ENCODE measurements around the gene CYFIP1. TPM values are rescaled to one million over a fixed set of nuclear protein-coding genes. Genes with fewer than 3 reads are reported as not detected.
"Not testable (repeated sequence)": the region's sequence is repeated elsewhere in the genome, so short reads cannot be mapped to it uniquely, and the experiment has no call there.

The CYFIP1 gene
- polyA plus RNA-seq, 1 donor from 2014 or later = 9.3 TPM

DNA sequence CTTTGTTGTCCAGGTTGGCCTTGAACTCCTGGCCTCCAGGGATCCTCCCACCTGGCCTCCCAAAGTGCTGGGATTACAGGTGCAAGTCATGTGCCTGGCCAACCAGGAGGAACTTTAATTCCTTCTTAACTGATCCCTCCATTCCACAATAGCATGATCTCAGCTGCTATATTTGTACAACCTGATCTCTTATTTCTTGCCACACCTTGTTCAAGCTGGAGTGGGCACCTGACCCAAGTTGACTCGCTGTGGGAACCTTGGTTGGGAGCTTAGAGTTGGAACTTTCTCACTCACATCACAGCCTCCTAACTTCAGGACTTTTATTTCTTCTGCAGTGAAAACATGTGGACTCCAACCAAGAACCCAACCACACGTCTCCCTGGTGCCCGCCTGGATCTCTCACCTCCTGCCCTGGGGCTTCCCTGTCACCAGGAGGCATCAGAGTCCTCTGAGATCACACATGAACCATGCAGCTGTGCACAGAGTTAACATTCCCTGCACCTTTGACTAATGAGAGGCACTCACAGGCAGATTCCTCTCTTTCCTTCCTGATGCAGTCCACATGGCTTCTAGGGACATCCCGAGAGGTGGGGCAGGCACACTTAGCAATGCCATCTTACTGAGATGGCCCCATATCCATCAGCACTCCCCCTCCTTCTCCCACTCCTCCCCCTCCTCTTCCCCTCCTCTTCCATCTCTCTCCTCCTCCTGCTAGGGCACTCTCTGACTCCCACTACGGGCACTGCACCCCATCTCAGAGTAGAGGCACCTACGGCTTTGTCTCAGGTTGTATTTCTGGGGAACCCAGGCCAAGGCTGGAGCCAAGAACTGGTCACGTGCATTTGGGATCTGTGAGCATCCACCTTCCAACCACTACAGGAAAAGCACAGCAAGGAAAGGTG is 9.7 kb upstream of the CYFIP1 start:
- TF ChIP-seq EZH2 (IDR thresholded peaks at IDR 0.05; ENCODE audit: borderline replicate concordance, insufficient read depth, low read length, poor library complexity, severe bottlenecking) = no peak
- TF ChIP-seq, protein P1, sequence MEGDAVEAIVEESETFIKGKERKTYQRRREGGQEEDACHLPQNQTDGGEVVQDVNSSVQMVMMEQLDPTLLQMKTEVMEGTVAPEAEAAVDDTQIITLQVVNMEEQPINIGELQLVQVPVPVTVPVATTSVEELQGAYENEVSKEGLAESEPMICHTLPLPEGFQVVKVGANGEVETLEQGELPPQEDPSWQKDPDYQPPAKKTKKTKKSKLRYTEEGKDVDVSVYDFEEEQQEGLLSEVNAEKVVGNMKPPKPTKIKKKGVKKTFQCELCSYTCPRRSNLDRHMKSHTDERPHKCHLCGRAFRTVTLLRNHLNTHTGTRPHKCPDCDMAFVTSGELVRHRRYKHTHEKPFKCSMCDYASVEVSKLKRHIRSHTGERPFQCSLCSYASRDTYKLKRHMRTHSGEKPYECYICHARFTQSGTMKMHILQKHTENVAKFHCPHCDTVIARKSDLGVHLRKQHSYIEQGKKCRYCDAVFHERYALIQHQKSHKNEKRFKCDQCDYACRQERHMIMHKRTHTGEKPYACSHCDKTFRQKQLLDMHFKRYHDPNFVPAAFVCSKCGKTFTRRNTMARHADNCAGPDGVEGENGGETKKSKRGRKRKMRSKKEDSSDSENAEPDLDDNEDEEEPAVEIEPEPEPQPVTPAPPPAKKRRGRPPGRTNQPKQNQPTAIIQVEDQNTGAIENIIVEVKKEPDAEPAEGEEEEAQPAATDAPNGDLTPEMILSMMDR (IDR thresholded peaks at IDR 0.05; ENCODE audit: poor library complexity, severe bottlenecking) = no peak
- TF ChIP-seq TAF1 (IDR thresholded peaks at IDR 0.05; ENCODE audit: low read depth) = no peak
- TF ChIP-seq, protein P2, sequence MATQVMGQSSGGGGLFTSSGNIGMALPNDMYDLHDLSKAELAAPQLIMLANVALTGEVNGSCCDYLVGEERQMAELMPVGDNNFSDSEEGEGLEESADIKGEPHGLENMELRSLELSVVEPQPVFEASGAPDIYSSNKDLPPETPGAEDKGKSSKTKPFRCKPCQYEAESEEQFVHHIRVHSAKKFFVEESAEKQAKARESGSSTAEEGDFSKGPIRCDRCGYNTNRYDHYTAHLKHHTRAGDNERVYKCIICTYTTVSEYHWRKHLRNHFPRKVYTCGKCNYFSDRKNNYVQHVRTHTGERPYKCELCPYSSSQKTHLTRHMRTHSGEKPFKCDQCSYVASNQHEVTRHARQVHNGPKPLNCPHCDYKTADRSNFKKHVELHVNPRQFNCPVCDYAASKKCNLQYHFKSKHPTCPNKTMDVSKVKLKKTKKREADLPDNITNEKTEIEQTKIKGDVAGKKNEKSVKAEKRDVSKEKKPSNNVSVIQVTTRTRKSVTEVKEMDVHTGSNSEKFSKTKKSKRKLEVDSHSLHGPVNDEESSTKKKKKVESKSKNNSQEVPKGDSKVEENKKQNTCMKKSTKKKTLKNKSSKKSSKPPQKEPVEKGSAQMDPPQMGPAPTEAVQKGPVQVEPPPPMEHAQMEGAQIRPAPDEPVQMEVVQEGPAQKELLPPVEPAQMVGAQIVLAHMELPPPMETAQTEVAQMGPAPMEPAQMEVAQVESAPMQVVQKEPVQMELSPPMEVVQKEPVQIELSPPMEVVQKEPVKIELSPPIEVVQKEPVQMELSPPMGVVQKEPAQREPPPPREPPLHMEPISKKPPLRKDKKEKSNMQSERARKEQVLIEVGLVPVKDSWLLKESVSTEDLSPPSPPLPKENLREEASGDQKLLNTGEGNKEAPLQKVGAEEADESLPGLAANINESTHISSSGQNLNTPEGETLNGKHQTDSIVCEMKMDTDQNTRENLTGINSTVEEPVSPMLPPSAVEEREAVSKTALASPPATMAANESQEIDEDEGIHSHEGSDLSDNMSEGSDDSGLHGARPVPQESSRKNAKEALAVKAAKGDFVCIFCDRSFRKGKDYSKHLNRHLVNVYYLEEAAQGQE (IDR thresholded peaks at IDR 0.05; ENCODE audit: borderline replicate concordance) = no peak
- no peak for TF ChIP-seq SMC3 (conservative IDR thresholded peaks at IDR 0.05; ENCODE audit: poor library complexity)
- TF ChIP-seq POLR2AphosphoS5 (IDR thresholded peaks at IDR 0.05) = no peak
- TF ChIP-seq EP300 (conservative IDR thresholded peaks at IDR 0.05; ENCODE audit: poor library complexity, severe bottlenecking) = no peak
- no peak for TF ChIP-seq RAD21 (conservative IDR thresholded peaks at IDR 0.05)
- TF ChIP-seq MXI1 (conservative IDR thresholded peaks at IDR 0.05; ENCODE audit: poor library complexity, severe bottlenecking) = no peak
- H3K9me2 ChIP-seq (ENCODE audit: insufficient read depth, low read length) = no peaks in the 10 kb centered on the region

DNA sequence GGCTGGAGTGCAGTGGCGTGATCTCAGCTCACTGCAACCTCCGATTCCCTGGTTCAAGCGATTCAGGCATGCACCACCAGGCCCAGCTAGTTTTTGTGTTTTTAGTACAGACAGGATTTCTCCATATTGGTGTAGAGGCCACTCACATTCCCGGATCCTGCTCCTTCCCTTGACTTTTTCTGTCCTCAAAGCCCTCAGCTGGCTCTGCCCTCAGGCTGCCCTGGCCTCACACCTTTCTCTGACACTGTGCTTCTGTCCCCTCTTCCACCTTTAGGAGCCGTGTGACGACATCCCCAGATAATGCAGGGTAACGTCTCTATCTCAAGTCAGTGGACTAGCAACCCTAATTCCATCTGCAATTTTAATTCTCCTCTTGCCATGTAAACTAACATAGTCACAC is 8.6 kb upstream of the CYFIP1 start:
- Histone ChIP-seq H3K27ac (ENCODE audit: low read length) (no peak overlapping the region), H3K4me3 (ENCODE audit: low read length) (no peak overlapping the region), H3K36me3 (ENCODE audit: insufficient read depth, low read length) (no peaks in the 10 kb centered on the region), H3K79me2 (replicated peaks; ENCODE audit: insufficient read depth, low read length) (no peaks in the 10 kb centered on the region), H2AFZ (ENCODE audit: low read depth, low read length) (no peak overlapping the region), H4K20me1 (ENCODE audit: insufficient read depth) (no peaks in the 10 kb centered on the region), H3K9me2 (ENCODE audit: insufficient read depth, low read length) (no peaks in the 10 kb centered on the region), H3K27me3 (ENCODE audit: insufficient read depth, low read depth, low read length) (no peaks in the 10 kb centered on the region), H3K9ac (ENCODE audit: low read length) (no peak overlapping the region), H3K9me3 (ENCODE audit: low read length) (no peaks in the 10 kb centered on the region), H3F3A (ENCODE audit: insufficient read depth, low read length, poor library complexity, severe bottlenecking) (no peaks in the 10 kb centered on the region), H3K4me2 (ENCODE audit: low read length) (no peak overlapping the region)
- TF ChIP-seq, protein P2 (IDR thresholded peaks at IDR 0.05; ENCODE audit: borderline replicate concordance) = no peak
- no peak for TF ChIP-seq TAF1 (IDR thresholded peaks at IDR 0.05; ENCODE audit: low read depth)

More for the DNA sequence above, 9.7 kb upstream of the CYFIP1 start:
- Histone ChIP-seq H3K36me3 (ENCODE audit: insufficient read depth, low read length) (no peaks in the 10 kb centered on the region), H3K9ac (ENCODE audit: low read length) (no peak overlapping the region), H3K27ac (ENCODE audit: low read length) (no peak overlapping the region), H3K79me2 (replicated peaks; ENCODE audit: insufficient read depth, low read length) (no peaks in the 10 kb centered on the region), H3K9me3 (ENCODE audit: low read length) (no peaks in the 10 kb centered on the region), H2AFZ (ENCODE audit: low read depth, low read length) (no peak overlapping the region), H3F3A (ENCODE audit: insufficient read depth, low read length, poor library complexity, severe bottlenecking) (no peaks in the 10 kb centered on the region), H4K20me1 (ENCODE audit: insufficient read depth) (no peaks in the 10 kb centered on the region), H3K4me3 (ENCODE audit: low read length) (no peak overlapping the region), H3K27me3 (ENCODE audit: insufficient read depth, low read depth, low read length) (no peaks in the 10 kb centered on the region), H3K4me2 (ENCODE audit: low read length) (no peak overlapping the region)

DNA sequence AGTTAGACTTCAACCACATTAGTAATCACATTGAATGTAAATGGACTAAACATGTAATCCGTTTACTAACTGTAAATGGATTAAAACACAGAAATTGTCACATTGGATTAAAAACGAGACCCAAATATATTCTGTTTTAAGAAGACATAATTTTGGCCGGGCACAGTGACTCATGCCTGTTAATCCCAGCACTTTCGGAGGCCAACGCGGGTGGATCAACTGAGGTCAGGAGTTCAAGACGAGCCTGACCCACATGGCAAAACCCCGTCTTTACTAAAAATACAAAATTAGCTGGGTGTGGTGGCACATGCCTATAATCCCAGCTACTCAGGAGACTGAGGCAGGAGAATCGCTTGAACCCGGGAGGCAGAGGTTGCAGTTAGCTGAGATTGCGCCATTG is 1.8 kb upstream of the CYFIP1 start:
- not testable (repeated sequence) for H3K9ac ChIP-seq (ENCODE audit: low read length); H3F3A ChIP-seq (ENCODE audit: insufficient read depth, low read length, poor library complexity, severe bottlenecking)

More for the DNA sequence above, 1.8 kb upstream of the CYFIP1 start:
- not testable (repeated sequence) for H3K9me3 ChIP-seq (ENCODE audit: low read length); H4K20me1 ChIP-seq (ENCODE audit: insufficient read depth); H3K36me3 ChIP-seq (ENCODE audit: insufficient read depth, low read length); H3K9me2 ChIP-seq (ENCODE audit: insufficient read depth, low read length); H3K4me2 ChIP-seq (ENCODE audit: low read length); H3K27ac ChIP-seq (ENCODE audit: low read length); H2AFZ ChIP-seq (ENCODE audit: low read depth, low read length); H3K4me3 ChIP-seq (ENCODE audit: low read length)
- Histone ChIP-seq H3K27me3 (ENCODE audit: insufficient read depth, low read depth, low read length) (peaks cover 21% of the 10 kb centered on the region), H3K79me2 (replicated peaks; ENCODE audit: insufficient read depth, low read length) (peaks cover 10% of the 10 kb centered on the region)

Data from neural cell (in vitro differentiated cells).